ENCODE data around the gene RASSF5.

The RASSF5 gene

GRCh38 chr1:206596319-206596666 lies 89.0 kb downstream of the RASSF5 start:
- Histone ChIP-seq H3K9me2 (replicated peaks; ENCODE audit: control insufficient read depth, low read length) (no peaks in the 10 kb centered on the region), H3K36me3 (ENCODE audit: control insufficient read depth, low read length) (peaks cover 79% of the 10 kb centered on the region), H4K20me1 (ENCODE audit: control insufficient read depth, insufficient read depth, low read depth, low read length) (no peaks in the 10 kb centered on the region), H3K27me3 (ENCODE audit: control insufficient read depth, low read length) (no peaks in the 10 kb centered on the region), H3K79me2 (ENCODE audit: control insufficient read depth, low read length) (no peaks in the 10 kb centered on the region), H3K27ac (ENCODE audit: low read depth, low read length) (no peak overlapping the region), H3K9me3 (ENCODE audit: control insufficient read depth, insufficient read depth, low read length) (no peaks in the 10 kb centered on the region), H3K4me2 (ENCODE audit: low read length) (no peak overlapping the region), H3F3A (ENCODE audit: control insufficient read depth, insufficient read depth) (no peaks in the 10 kb centered on the region), H3K4me1 (ENCODE audit: control insufficient read depth, low read length) (no peaks in the 10 kb centered on the region), H3K4me3 (ENCODE audit: low read length) (no peak overlapping the region)
- TF ChIP-seq EZH2phosphoT487 (IDR thresholded peaks at IDR 0.05; ENCODE audit: borderline replicate concordance, low read length), result no peak
- TF ChIP-seq CTCF (IDR thresholded peaks at IDR 0.05; ENCODE audit: low read depth, low read length, poor library complexity, severe bottlenecking), result no peak

- Histone ChIP-seq H3K4me3 (ENCODE audit: low read length) (no peak overlapping the region), H3K9me2 (replicated peaks; ENCODE audit: control insufficient read depth, low read length) (no peaks in the 10 kb centered on the region), H3K27ac (ENCODE audit: low read depth, low read length) (no peak overlapping the region), H4K20me1 (ENCODE audit: control insufficient read depth, insufficient read depth, low read depth, low read length) (no peaks in the 10 kb centered on the region), H3K27me3 (ENCODE audit: control insufficient read depth, low read length) (no peaks in the 10 kb centered on the region), H3K36me3 (ENCODE audit: control insufficient read depth, low read length) (peaks cover 79% of the 10 kb centered on the region), H3K4me1 (ENCODE audit: control insufficient read depth, low read length) (no peaks in the 10 kb centered on the region), H3K4me2 (ENCODE audit: low read length) (no peak overlapping the region), H3K79me2 (ENCODE audit: control insufficient read depth, low read length) (no peaks in the 10 kb centered on the region), H3F3A (ENCODE audit: control insufficient read depth, insufficient read depth) (no peaks in the 10 kb centered on the region), H3K9me3 (ENCODE audit: control insufficient read depth, insufficient read depth, low read length) (no peaks in the 10 kb centered on the region)
- TF ChIP-seq CTCF (IDR thresholded peaks at IDR 0.05; ENCODE audit: low read depth, low read length, poor library complexity, severe bottlenecking), result no peak
- no peak for TF ChIP-seq EZH2phosphoT487 (IDR thresholded peaks at IDR 0.05; ENCODE audit: borderline replicate concordance, low read length)
These were observed 93.2 kb downstream of the RASSF5 start for GRCh38 chr1:206600527-206600926.

GRCh38 chr1:206604861-206605260 lies 97.5 kb downstream of the RASSF5 start:
- Histone ChIP-seq H3K36me3 (ENCODE audit: control insufficient read depth, low read length) (peaks cover 80% of the 10 kb centered on the region), H3K4me1 (ENCODE audit: control insufficient read depth, low read length) (no peaks in the 10 kb centered on the region; the same call in 1 of the 2 replicates), H4K20me1 (ENCODE audit: control insufficient read depth, insufficient read depth, low read depth, low read length) (no peaks in the 10 kb centered on the region), H3K79me2 (ENCODE audit: control insufficient read depth, low read length) (no peaks in the 10 kb centered on the region), H3K9me3 (ENCODE audit: control insufficient read depth, insufficient read depth, low read length) (no peaks in the 10 kb centered on the region), H3K27me3 (ENCODE audit: control insufficient read depth, low read length) (no peaks in the 10 kb centered on the region), H3K9me2 (replicated peaks; ENCODE audit: control insufficient read depth, low read length) (no peaks in the 10 kb centered on the region), H3K27ac (ENCODE audit: low read depth, low read length) (no peak overlapping the region), H3K4me2 (ENCODE audit: low read length) (no peak overlapping the region), H3F3A (ENCODE audit: control insufficient read depth, insufficient read depth) (peaks cover 10% of the 10 kb centered on the region), H3K4me3 (ENCODE audit: low read length) (no peak overlapping the region)
- TF ChIP-seq EZH2phosphoT487 (IDR thresholded peaks at IDR 0.05; ENCODE audit: borderline replicate concordance, low read length) (no peak), CTCF (IDR thresholded peaks at IDR 0.05; ENCODE audit: low read depth, low read length, poor library complexity, severe bottlenecking) (no peak)

- H3K4me3 ChIP-seq (ENCODE audit: low read length), result no peak overlapping the region
- H3K36me3 ChIP-seq (ENCODE audit: control insufficient read depth, low read length), result peaks cover 68% of the 10 kb centered on the region
- no peaks in the 10 kb centered on the region for H3K9me2 ChIP-seq (replicated peaks; ENCODE audit: control insufficient read depth, low read length)
- no peaks in the 10 kb centered on the region for H3K27me3 ChIP-seq (ENCODE audit: control insufficient read depth, low read length)
- TF ChIP-seq CTCF (IDR thresholded peaks at IDR 0.05; ENCODE audit: low read depth, low read length, poor library complexity, severe bottlenecking) (peak; percentile 63), EZH2phosphoT487 (IDR thresholded peaks at IDR 0.05; ENCODE audit: borderline replicate concordance, low read length) (no peak)
- peaks cover 10% of the 10 kb centered on the region for H3F3A ChIP-seq (ENCODE audit: control insufficient read depth, insufficient read depth)
- peaks cover 13% of the 10 kb centered on the region for H3K79me2 ChIP-seq (ENCODE audit: control insufficient read depth, low read length)
- H3K9me3 ChIP-seq (ENCODE audit: control insufficient read depth, insufficient read depth, low read length), result no peaks in the 10 kb centered on the region
- no peaks in the 10 kb centered on the region for H4K20me1 ChIP-seq (ENCODE audit: control insufficient read depth, insufficient read depth, low read depth, low read length)
- peaks cover 9% of the 10 kb centered on the region for H3K4me1 ChIP-seq (ENCODE audit: control insufficient read depth, low read length)
- H3K4me2 ChIP-seq (ENCODE audit: low read length), result no peak overlapping the region
- H3K27ac ChIP-seq (ENCODE audit: low read depth, low read length), result no peak overlapping the region
These were observed 99.5 kb downstream of the RASSF5 start for GRCh38 chr1:206606867-206607266.

All from DOHH2 (cell line).